GM20000 (cell line): ENCODE measurements around the gene CNNM1.

Source experiments
- DNase-seq: peaks from one replicate; pipeline ENCODE4 v3.0.0; 2012; ENCODE audit warnings: low spot score
- TF ChIP-seq, protein P1 (sequence below): IDR thresholded peaks from 2 replicates; pipeline ENCODE4 v1.5.1; 2012; ENCODE audit warnings: mild to moderate bottlenecking, control low read depth; ENCODE audit errors: extremely low read depth, missing control alignments

CNNM1 gene

GRCh38 chr10:99406149-99406548, 77.0 kb downstream of the CNNM1 start:
- TF ChIP-seq, protein P1, sequence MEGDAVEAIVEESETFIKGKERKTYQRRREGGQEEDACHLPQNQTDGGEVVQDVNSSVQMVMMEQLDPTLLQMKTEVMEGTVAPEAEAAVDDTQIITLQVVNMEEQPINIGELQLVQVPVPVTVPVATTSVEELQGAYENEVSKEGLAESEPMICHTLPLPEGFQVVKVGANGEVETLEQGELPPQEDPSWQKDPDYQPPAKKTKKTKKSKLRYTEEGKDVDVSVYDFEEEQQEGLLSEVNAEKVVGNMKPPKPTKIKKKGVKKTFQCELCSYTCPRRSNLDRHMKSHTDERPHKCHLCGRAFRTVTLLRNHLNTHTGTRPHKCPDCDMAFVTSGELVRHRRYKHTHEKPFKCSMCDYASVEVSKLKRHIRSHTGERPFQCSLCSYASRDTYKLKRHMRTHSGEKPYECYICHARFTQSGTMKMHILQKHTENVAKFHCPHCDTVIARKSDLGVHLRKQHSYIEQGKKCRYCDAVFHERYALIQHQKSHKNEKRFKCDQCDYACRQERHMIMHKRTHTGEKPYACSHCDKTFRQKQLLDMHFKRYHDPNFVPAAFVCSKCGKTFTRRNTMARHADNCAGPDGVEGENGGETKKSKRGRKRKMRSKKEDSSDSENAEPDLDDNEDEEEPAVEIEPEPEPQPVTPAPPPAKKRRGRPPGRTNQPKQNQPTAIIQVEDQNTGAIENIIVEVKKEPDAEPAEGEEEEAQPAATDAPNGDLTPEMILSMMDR: no peak
- DNase-seq: no peak

GRCh38 chr10:99410146-99410545, 81.0 kb downstream of the CNNM1 start:
- DNase-seq: no peak
- TF ChIP-seq, protein P1: no peak

- no peak for DNase-seq
- TF ChIP-seq, protein P1: no peak
These were observed 81.7 kb downstream of the CNNM1 start for GRCh38 chr10:99410876-99411275.

DNA sequence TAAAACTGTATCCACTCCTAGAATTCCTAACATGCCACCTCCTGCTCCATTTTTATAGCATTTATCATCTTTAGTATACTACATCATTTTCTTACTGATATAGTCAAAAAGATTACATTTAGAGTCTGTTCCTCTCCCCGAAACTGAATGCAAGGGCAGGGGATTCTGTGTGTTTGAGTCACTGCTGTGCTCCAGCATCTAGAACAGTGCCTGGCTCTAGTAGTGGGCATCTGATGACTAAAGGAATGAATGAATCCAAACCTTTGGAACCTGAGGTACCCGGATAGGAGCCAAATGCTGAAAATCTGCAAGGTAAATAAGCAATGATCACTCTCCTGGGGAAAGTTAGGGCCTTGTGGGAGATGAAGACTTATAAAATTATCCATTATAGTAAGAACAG, 82.4 kb downstream of the CNNM1 start:
- no peak for DNase-seq
- TF ChIP-seq, protein P1: no peak

- DNase-seq: no peak
- TF ChIP-seq, protein P1: no peak
These were observed 82.9 kb downstream of the CNNM1 start for GRCh38 chr10:99412099-99412498.

DNA sequence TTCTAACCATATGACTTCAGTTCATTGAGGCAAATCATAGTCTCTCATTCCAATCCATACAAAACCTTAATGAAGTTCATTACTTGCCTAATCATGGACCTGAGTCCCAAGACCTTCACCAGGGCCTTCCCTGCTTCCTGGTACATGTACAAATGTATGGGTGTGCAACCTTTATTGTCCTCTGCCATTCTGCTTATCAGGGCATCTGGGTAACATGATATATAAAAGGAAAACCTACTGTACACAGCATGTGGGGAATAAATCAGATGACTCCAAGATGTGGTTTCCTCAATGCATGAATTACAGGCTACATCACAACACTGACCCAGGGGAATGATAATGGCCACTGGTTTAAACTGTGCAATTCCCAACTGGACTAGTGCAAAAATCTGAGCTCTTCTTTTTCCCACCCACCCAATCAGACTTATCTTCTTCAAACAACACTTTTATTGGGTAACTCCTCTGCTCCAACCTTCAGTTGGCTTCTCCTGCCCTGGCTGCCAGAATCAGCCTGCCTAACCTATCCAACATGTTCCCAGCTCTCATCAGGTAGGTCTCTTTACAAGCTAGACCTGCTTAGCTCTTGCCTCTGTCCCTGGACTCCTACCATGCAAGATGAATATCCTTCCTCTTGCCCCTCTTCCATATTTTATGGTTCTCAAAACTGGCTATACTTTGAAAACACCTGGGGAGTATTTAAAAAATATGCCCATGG, 89.9 kb downstream of the CNNM1 start:
- TF ChIP-seq, protein P1: no peak
- no peak for DNase-seq

DNA sequence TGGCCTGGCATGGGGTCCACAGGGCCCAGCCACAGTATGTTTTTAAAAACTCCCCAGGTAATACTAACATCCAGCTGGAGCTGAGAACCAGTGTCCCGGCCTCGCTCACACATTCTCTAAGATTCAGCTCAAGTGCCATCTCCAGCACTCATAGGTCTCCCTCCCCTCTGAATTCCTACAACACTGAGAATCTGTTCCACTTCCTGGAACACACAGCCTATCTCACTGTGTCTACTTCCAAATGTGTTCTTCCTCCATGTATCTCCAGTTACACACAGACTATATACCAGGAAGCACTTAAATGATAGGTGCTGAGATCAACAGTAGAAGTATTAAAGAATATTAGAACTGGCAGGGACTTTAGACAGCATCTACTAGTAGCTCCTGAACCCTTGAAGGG, 90.5 kb downstream of the CNNM1 start:
- no peak for DNase-seq
- TF ChIP-seq, protein P1: no peak
